GM12892 (cell line): ENCODE measurements around the gene ARHGAP11A. TPM values are rescaled to one million over a fixed set of nuclear protein-coding genes. Genes with fewer than 3 reads are reported as not detected.
"Not testable (repeated sequence)": the region's sequence is repeated elsewhere in the genome, so short reads cannot be mapped to it uniquely, and the experiment has no call there.

ENCODE experiments used
- DNase-seq: peaks from one replicate; pipeline ENCODE4 v3.0.0; 2011; ENCODE audit not compliant: insufficient read length
- FAIRE-seq: peaks from 2 replicates; lab custom pipeline; 2011; peaks lifted over from hg19 to GRCh38; lab: Jason Lieb, UNC
- POLR2A ChIP-seq: IDR thresholded peaks from 2 replicates; pipeline ENCODE4 v1.6.1; 2011; ENCODE audit warnings: low read depth, low read length, control low read depth
- POLR2AphosphoS5 ChIP-seq: IDR thresholded peaks from 2 replicates; pipeline ENCODE4 v1.6.1; 2011; ENCODE audit warnings: low read depth, low read length, control low read depth
- TAF1 ChIP-seq: IDR thresholded peaks from 2 replicates; pipeline ENCODE4 v1.6.1; 2011; ENCODE audit warnings: low read depth, mild to moderate bottlenecking, control low read depth, low read length, borderline replicate concordance
- polyA plus RNA-seq: library from polyadenylated mRNA; unstranded; fragments of >200 nt; gene quantifications from one replicate; pipeline ENCODE4 v1.2.1, GENCODE V29; 2012; ENCODE audit warnings: missing spikeins, inconsistent platforms; ENCODE audit not compliant: missing spikeins

Gene ARHGAP11A, protein sequence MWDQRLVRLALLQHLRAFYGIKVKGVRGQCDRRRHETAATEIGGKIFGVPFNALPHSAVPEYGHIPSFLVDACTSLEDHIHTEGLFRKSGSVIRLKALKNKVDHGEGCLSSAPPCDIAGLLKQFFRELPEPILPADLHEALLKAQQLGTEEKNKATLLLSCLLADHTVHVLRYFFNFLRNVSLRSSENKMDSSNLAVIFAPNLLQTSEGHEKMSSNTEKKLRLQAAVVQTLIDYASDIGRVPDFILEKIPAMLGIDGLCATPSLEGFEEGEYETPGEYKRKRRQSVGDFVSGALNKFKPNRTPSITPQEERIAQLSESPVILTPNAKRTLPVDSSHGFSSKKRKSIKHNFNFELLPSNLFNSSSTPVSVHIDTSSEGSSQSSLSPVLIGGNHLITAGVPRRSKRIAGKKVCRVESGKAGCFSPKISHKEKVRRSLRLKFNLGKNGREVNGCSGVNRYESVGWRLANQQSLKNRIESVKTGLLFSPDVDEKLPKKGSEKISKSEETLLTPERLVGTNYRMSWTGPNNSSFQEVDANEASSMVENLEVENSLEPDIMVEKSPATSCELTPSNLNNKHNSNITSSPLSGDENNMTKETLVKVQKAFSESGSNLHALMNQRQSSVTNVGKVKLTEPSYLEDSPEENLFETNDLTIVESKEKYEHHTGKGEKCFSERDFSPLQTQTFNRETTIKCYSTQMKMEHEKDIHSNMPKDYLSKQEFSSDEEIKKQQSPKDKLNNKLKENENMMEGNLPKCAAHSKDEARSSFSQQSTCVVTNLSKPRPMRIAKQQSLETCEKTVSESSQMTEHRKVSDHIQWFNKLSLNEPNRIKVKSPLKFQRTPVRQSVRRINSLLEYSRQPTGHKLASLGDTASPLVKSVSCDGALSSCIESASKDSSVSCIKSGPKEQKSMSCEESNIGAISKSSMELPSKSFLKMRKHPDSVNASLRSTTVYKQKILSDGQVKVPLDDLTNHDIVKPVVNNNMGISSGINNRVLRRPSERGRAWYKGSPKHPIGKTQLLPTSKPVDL
- 22.3 TPM for polyA plus RNA-seq

DNA sequence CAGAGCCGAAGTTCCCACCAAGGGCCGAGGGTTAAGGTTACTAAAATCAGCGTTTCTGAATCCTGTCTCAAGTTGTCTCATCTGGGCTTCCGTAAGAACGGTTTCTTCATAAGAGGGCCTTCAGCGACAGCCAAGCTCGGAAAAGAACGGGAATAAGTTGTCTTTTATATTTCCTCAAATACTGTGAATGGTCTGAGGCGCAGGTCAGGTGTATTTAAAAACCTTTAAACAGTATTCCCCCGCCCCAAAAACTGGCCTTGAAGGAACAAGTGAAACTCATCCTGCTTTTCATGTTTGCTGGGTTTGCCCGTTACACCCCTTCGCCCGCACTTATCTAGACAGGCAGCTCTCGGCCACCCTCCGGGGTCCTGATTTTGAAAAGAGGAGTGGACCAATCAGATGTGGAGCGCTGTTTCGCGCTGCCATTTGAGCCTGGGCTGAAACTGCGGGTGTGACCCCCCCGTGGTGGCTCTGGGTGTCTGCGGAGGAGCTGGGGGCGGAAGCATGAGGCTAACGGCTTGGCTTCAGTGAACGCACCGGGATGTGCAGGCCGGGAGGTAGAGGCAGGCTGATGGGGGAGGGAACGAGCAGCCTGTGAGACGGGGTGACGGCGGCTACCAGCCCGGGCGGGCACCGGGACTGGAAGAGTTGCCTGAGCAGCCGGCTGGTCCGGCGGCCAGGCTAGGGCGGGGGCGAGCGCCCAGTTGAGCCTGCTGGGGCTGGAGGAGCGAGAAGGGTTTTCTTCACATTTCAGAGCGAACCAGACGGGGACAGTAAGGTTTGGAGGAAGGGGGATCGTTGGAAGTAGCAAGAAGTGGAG is at the start of gene ARHGAP11A:
Gene ARHGAP11A (plus strand): TSS at position 454 of the 820 bp plus-strand sequence. CDS start 708 bp downstream, outside the sequence.
- FAIRE-seq: peak; percentile 79
- not testable (repeated sequence) for DNase-seq

DNA sequence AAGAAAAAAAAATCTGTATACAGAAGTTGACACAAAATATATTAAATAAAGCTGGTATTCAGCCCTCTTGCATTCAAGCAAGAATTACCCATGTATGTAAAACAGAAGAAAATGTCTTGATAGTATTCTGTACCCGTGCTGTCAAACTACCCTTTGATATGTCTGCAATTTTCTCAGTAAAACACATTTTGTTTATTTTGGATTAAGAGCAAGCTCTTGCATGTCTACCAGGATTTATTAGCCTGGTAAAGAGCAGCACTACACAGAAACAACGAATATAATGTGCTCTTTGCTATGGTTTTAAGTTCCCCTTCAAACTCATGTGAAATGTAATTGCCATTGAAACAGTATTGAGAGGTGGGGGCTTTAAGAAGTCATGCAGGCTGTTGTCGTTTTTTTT is 46.3 kb upstream of the ARHGAP11A start:
- not testable (repeated sequence) for DNase-seq, FAIRE-seq

DNA sequence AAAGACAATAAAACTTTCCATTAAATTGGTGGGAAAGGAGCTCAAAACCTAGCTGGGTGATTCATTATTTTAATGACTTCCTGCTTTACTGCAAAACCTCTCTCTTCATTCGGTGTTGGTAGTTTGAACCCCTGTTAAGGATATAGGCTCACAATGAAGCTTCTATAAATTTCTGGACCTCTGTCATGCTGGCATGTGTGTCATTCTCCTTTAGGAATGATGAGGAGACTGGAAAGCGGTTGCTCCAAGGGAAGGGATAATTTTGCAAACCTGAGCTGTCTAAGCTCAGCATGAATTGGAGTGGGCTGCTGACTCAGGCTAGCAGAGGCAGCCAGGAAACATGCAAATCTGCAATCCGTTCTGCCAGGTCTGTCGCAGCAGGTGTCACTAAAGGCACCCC is 36.8 kb upstream of the ARHGAP11A start:
- not testable (repeated sequence) for FAIRE-seq, DNase-seq

DNA sequence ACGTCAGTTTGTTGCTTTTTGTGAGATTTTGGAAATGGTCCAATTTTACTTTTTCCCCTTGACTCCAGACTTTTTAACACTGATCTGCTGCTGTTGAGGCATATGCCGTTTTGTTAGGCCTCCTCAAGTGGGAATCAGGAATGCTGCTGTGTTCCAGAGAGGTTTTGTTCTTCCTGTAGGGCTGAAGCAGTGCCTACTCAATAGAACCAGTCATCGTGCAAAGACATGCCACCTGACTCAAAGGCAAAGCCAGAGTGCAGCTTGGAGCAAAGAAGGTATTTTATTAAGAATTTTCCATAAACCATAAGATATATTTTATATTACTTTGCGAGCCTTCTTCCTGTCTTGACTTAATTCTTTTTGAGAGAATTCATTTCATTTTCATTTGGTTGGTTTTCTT is 29.5 kb upstream of the ARHGAP11A start:
- FAIRE-seq, DNase-seq: not testable (repeated sequence)

DNA sequence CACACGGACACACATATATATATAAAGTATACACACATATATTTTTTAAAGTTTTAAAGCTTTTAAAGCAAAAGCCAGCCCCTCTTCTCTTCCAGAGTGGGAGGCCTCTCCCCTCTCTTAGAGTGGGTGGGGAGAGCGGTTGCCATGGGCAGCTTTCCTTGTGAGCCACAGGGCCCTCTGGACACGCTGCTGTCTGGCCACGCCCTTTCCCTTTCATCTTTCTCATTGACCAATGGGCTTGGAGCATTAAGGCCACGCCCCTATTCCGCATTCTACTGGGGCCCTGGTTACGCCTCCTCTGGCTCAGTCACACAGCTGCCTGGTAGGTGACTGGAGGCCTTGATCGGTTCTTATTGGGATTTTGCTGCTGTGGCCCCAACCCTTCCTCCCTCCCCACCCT is 22.2 kb upstream of the ARHGAP11A start, which contains the start of gene GOLGA8N:
Gene GOLGA8N (plus strand): TSS at position 306 of the 400 bp plus-strand sequence.
- not testable (repeated sequence) for DNase-seq, FAIRE-seq

DNA sequence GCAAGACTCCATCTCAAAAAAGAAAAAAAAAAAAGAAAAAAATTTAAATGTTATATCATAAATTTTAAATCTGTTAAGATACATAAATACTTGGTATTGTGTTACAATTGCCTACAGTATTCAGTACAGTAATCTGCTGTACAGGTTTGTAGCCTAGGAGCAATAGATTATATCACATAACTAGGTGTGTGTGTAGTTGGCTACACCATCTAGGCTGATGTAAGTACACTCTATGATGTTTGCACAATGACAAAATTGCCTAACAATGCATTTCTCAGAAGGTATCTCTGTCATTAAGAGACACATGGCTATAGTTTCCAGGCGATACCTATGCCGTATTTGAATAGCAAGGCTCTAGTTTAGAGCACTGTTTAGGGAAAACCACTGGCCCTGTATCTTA is 5.8 kb upstream of the ARHGAP11A start:
- not testable (repeated sequence) for FAIRE-seq, DNase-seq

DNA sequence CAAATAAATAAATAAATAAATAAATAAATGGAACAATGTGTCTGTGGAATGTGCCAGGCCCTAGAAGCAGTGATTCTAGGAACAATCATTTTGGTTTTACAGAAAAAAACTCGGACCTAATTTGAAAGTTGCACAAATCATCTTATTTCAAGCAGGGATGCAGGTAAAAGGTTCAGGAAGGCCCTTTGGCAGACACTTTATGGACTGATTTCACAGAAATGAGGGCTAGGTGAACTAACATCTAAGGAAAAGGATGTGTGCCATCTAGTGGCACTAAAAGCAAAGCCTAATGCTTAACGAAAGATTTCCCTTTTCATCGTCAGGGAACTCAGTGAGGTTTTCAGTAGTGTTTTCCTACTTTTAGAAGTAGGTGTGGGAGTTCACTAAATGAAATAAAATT is 4.6 kb upstream of the ARHGAP11A start:
- FAIRE-seq: peak; percentile 63
- DNase-seq: not testable (repeated sequence)

DNA sequence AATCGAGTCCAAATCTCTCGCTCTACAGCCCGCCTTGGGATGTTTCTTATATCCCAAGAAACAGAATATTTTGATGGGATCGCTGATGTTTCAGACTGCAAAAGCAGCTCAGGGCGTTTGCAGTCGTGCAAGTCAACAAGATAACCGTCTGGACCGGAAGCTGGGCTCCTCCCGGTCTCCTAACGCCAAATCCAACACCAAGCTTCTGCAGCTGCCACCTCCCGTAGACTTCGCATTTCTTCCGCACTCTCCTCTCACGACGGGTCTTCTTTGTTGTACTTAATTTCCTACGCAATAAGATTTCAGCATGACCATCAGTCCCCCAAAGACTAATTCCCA is 623 bp upstream of the ARHGAP11A start:
- FAIRE-seq, DNase-seq: not testable (repeated sequence)

DNA sequence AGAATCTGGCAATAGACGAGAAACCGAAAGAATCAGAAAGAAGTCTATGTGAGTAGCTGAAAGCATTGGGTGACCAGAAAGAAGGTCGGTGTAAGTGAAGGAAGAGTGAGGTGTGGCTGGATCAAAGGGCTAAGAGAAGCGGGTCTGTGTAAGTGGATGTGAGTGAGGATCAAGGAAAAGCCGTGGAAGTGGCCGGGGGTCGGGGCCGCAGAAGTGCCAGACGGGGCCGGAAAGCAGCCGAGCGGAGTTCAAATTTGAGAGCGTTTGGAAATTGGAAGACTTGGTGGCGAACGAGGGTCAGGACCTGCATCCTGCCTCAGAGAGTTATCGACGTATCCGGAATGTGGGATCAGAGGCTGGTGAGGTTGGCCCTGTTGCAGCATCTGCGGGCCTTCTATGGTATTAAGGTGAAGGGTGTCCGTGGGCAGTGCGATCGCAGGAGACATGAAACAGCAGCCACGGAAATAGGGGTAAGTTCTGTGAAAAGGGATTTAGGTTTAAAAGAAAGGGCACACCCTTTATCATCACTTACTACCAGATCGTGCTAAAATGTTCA is 645 bp downstream of the ARHGAP11A start:
- not testable (repeated sequence) for DNase-seq, FAIRE-seq

DNA sequence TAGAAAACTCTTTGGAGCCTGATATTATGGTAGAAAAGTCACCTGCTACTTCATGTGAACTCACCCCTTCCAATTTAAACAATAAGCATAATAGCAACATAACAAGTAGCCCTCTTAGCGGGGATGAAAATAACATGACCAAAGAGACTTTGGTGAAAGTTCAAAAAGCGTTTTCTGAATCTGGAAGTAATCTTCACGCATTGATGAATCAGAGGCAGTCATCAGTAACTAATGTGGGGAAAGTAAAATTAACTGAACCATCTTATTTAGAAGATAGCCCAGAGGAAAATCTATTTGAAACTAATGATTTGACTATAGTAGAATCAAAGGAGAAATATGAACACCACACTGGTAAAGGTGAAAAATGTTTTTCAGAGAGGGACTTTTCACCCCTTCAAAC is 21.1 kb downstream of the ARHGAP11A start:
- no peak for TF ChIP-seq POLR2A
- no peak for TF ChIP-seq POLR2AphosphoS5
- TF ChIP-seq TAF1: no peak
- FAIRE-seq (no peak), DNase-seq (no peak)

DNA sequence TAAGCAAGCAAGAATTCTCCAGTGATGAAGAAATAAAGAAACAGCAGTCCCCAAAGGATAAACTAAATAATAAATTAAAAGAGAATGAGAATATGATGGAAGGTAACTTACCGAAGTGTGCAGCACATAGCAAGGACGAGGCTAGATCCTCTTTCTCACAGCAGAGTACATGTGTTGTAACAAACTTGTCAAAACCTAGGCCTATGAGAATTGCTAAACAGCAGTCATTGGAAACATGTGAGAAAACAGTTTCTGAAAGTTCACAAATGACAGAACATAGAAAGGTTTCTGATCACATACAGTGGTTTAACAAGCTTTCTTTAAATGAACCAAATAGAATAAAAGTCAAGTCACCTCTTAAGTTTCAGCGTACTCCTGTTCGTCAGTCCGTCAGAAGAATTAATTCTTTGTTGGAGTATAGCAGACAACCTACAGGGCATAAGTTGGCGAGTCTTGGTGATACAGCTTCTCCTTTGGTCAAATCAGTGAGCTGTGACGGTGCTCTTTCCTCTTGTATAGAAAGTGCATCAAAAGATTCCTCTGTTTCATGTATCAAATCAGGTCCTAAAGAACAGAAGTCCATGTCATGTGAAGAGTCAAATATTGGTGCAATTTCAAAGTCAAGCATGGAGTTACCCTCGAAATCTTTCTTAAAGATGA is 21.7 kb downstream of the ARHGAP11A start:
- DNase-seq (no peak), FAIRE-seq (peak; percentile 71)
- no peak for TF ChIP-seq TAF1
- TF ChIP-seq POLR2A: 0 out of 2 replicates have a peak, but pooled peaks have one; percentile 25
- TF ChIP-seq POLR2AphosphoS5: no peak

DNA sequence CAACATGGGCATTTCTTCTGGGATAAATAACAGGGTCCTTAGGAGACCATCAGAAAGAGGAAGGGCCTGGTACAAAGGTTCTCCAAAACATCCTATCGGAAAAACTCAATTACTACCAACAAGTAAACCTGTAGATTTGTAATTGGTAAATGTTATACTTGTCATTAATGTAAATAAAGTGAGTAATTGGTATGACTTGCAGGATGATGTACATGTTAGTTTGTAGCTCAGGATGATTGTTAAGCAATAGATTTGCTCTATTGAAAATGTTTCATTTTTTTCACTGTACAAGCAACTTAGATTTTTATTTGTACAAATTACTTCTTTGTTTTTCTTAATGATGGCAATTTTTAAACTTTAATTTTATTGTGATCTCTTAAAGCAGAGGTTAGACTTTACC is 22.4 kb downstream of the ARHGAP11A start:
- TF ChIP-seq POLR2A (no peak), TAF1 (no peak), POLR2AphosphoS5 (no peak)
- no peak for FAIRE-seq
- no peak for DNase-seq
